Measurements from ENCODE around the gene INPP4A. TPM values are rescaled to one million over a fixed set of nuclear protein-coding genes. Genes with fewer than 3 reads are reported as not detected.

The INPP4A gene
- polyA plus RNA-seq, 2 of the 4 experiments (the other 2 are of a cell fraction) = 9.4 to 16.0 TPM

- Histone ChIP-seq H3K4me2 (no peak overlapping the region), H3K4me1 (no peaks in the 10 kb centered on the region), H3K4me3 (no peak overlapping the region), H3K9me3 (no peaks in the 10 kb centered on the region), H3K27ac (no peak overlapping the region)
- DNase-seq (ENCODE audit: low read depth in 1 of 2, low spot score in 1 of 2) (no peak), ATAC-seq (no peak), FAIRE-seq (no peak)
- ChIA-PET CTCF (interaction anchor here (0.7 to 5.1 kb wide), 16 partner anchors 8 to 253 kb away, joined by 3 to 20 read pairs (median 4); partner anchors contain the start of gene COA5), POLR2A (no interaction called here)
- TF ChIP-seq RARB (CRISPR knock-in tag; IDR thresholded peaks at IDR 0.05) (no peak), SREBF2 (IDR thresholded peaks at IDR 0.05) (no peak), FOSB (CRISPR knock-in tag; IDR thresholded peaks at IDR 0.05) (no peak)
- 89% methylated on average over 11 of the region's 11 CpGs for WGBS (ENCODE audit: missing lambda C conversion rate)
Measured at GRCh38 chr2:98568161-98568956, 123.7 kb downstream of the INPP4A start.

- Histone ChIP-seq H3K27ac (no peak overlapping the region), H3K4me1 (no peaks in the 10 kb centered on the region), H3K4me2 (no peak overlapping the region), H3K9me3 (no peaks in the 10 kb centered on the region), H3K4me3 (no peak overlapping the region)
- 68% methylated on average over 18 of the region's 19 CpGs for WGBS (ENCODE audit: missing lambda C conversion rate)
- DNase-seq (ENCODE audit: low read depth in 1 of 2, low spot score in 1 of 2) (peak; percentile 22 to 51), ATAC-seq (peak; percentile 71 to 93; a peak in 4 of 6 replicates), FAIRE-seq (no peak)
- CTCF ChIA-PET = interaction anchor here (0.7 to 5.1 kb wide), 16 partner anchors 9 to 252 kb away, joined by 3 to 20 read pairs (median 4); partner anchors contain the start of gene COA5
- TF ChIP-seq PBX3 (IDR thresholded peaks at IDR 0.05) (no peak), CTCF (IDR thresholded peaks at IDR 0.05) (peak; percentile 71), CBX8 (IDR thresholded peaks at IDR 0.05) (no peak), CBX2 (IDR thresholded peaks at IDR 0.05; ENCODE audit: borderline replicate concordance, low read depth) (no peak), SMC3 (IDR thresholded peaks at IDR 0.05) (peak; percentile 42; the same call in 2 of the 3 replicates), RAD21 (conservative IDR thresholded peaks at IDR 0.05 in 1 of 2, IDR thresholded peaks at IDR 0.05 in 1 of 2) (peak; percentile 37 to 42; a peak in 3 of 5 replicates), HOXB13 (CRISPR knock-in tag; IDR thresholded peaks at IDR 0.05; ENCODE audit: low read depth) (no peak), KDM5A (IDR thresholded peaks at IDR 0.05) (no peak), FOXS1 (CRISPR knock-in tag; IDR thresholded peaks at IDR 0.05) (no peak), MYC (IDR thresholded peaks at IDR 0.05; ENCODE audit: borderline replicate concordance, low read length) (no peak), USF2 (IDR thresholded peaks at IDR 0.05) (no peak), EHMT2 (IDR thresholded peaks at IDR 0.05; ENCODE audit: low read depth) (no peak), ESRRA (IDR thresholded peaks at IDR 0.05; ENCODE audit: borderline replicate concordance, low read length) (no peak), CHD4 (IDR thresholded peaks at IDR 0.05; ENCODE audit: borderline replicate concordance) (no peak), EHF (CRISPR knock-in tag; IDR thresholded peaks at IDR 0.05) (no peak)
- POLR2A ChIA-PET = no interaction called here
Measured at GRCh38 chr2:98569197-98569793, 124.6 kb downstream of the INPP4A start.

GRCh38 chr2:98569915-98570314 lies 125.3 kb downstream of the INPP4A start:
- WGBS (ENCODE audit: missing lambda C conversion rate) = 97% methylated on average over 13 of the region's 13 CpGs
- no peaks in the 10 kb centered on the region for H3K9me3 ChIP-seq
- H3K4me2 ChIP-seq = no peak overlapping the region
- ChIA-PET POLR2A (no interaction called here), CTCF (interaction anchor here (1.1 to 5.1 kb wide), 7 partner anchors 9 to 157 kb away, joined by 3 to 20 read pairs (median 11); no protein-coding TSS in a partner anchor)
- no peak for FAIRE-seq
- no peak overlapping the region for H3K27ac ChIP-seq
- no peaks in the 10 kb centered on the region for H3K4me1 ChIP-seq
- H3K4me3 ChIP-seq = no peak overlapping the region
- no peak for DNase-seq (ENCODE audit: low read depth in 1 of 2, low spot score in 1 of 2)
- ATAC-seq = no peak
- no peak for TF ChIP-seq KDM1A (IDR thresholded peaks at IDR 0.05; ENCODE audit: low read depth)
- no peak for TF ChIP-seq RCOR1 (IDR thresholded peaks at IDR 0.05; ENCODE audit: low read depth, low read length)
- TF ChIP-seq CEBPB (IDR thresholded peaks at IDR 0.05) = no peak
- TF ChIP-seq CTCF (IDR thresholded peaks at IDR 0.05) = no peak
- no peak for TF ChIP-seq MAZ (IDR thresholded peaks at IDR 0.05; ENCODE audit: borderline replicate concordance, low read depth, low read length)
- TF ChIP-seq MYC (IDR thresholded peaks at IDR 0.05; ENCODE audit: borderline replicate concordance, low read length) = no peak
- no peak for TF ChIP-seq EHMT2 (IDR thresholded peaks at IDR 0.05; ENCODE audit: low read depth)
- no peak for TF ChIP-seq KDM5A (IDR thresholded peaks at IDR 0.05)
- TF ChIP-seq HOXB13 (CRISPR knock-in tag; IDR thresholded peaks at IDR 0.05; ENCODE audit: low read depth) = no peak
- no peak for TF ChIP-seq GATA3 (IDR thresholded peaks at IDR 0.05; ENCODE audit: borderline replicate concordance)
- no peak for TF ChIP-seq JUNB (IDR thresholded peaks at IDR 0.05)
